ENCODE measurements around the gene C3orf70. TPM values are rescaled to one million over a fixed set of nuclear protein-coding genes. Genes with fewer than 3 reads are reported as not detected.

The C3orf70 gene
- total RNA-seq, 1 donor from 2014 or later, result 5.6 TPM

DNA sequence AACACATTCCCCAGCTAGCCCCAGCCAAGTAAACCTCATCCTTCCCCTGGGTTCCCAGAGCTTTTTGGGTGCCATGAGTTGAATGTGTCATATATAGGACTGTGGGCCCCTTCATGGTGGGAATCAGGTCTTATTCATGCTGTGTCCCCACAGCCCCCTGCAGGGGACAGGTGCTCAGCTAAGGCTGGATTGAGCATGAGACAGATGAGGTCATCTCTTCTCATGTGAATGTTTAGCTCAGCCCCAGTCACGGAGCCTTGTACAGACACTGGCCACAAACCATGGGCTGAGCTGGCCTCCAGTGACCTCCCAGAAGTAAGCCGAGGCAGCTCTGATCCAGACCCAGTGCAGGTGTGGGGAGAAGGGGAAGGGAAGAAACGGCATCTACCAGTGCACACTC is 70.7 kb downstream of the C3orf70 start:
- Histone ChIP-seq H3K36me3 (no peaks in the 10 kb centered on the region), H3K4me1 (no peaks in the 10 kb centered on the region), H3K9me3 (no peaks in the 10 kb centered on the region), H3K4me3 (no peak overlapping the region), H3K27ac (no peak overlapping the region), H3K27me3 (no peaks in the 10 kb centered on the region)
- TF ChIP-seq, protein P1, sequence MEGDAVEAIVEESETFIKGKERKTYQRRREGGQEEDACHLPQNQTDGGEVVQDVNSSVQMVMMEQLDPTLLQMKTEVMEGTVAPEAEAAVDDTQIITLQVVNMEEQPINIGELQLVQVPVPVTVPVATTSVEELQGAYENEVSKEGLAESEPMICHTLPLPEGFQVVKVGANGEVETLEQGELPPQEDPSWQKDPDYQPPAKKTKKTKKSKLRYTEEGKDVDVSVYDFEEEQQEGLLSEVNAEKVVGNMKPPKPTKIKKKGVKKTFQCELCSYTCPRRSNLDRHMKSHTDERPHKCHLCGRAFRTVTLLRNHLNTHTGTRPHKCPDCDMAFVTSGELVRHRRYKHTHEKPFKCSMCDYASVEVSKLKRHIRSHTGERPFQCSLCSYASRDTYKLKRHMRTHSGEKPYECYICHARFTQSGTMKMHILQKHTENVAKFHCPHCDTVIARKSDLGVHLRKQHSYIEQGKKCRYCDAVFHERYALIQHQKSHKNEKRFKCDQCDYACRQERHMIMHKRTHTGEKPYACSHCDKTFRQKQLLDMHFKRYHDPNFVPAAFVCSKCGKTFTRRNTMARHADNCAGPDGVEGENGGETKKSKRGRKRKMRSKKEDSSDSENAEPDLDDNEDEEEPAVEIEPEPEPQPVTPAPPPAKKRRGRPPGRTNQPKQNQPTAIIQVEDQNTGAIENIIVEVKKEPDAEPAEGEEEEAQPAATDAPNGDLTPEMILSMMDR (IDR thresholded peaks at IDR 0.05), result no peak
- no peak for TF ChIP-seq POLR2A (IDR thresholded peaks at IDR 0.05)
- no peak for DNase-seq (ENCODE audit: extremely low spot score in 2 of 2)
- intact Hi-C loops (cut with DNase I), result no loop called here

DNA sequence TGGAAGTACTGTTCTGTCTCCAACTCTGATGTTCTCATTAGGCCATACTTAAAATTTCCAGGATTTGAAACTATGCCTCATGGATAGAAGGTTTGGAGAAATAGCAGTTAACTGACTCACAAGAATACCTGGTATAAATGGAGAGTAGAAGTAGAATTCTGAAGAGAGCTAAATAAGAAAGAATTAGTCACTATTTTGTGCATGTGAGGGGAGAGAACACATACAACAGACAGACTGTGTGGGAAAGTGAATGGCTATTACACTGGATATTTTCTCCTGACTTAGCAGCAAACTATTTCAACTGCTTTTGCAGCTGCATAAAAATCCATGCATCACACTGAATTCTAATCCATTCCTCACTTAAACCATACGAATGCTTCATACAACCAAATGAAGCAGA is 71.3 kb downstream of the C3orf70 start:
- Histone ChIP-seq H3K27me3 (no peaks in the 10 kb centered on the region), H3K9me3 (no peaks in the 10 kb centered on the region), H3K4me1 (no peaks in the 10 kb centered on the region), H3K27ac (no peak overlapping the region), H3K36me3 (no peaks in the 10 kb centered on the region), H3K4me3 (no peak overlapping the region)
- no peak for DNase-seq (ENCODE audit: extremely low spot score in 2 of 2)
- intact Hi-C loops (cut with DNase I), result no loop called here
- TF ChIP-seq, protein P1 (IDR thresholded peaks at IDR 0.05), result no peak
- TF ChIP-seq POLR2AphosphoS5 (IDR thresholded peaks at IDR 0.05; ENCODE audit: insufficient read depth in 1 of 2, low read depth in 1 of 2), result no peak
- no peak for TF ChIP-seq POLR2A (IDR thresholded peaks at IDR 0.05)

DNA sequence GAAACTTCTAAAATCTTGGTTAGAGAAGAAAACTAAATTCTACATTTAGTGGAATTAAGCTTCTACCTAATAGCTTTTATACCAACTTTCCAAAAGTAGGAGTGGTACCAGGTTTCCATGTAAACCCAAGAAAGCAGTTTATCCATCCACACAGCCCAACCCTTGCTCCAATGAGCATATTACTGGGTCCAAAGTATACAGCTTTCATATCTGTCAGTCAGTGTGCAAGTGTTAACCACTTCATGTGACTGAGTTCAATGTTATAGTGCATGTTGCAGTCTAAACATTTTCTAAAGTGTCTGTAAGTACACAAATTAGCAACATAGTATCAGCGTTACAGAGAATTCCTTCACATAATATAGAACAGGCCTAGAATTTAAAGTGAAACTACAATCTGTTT is 73.2 kb downstream of the C3orf70 start:
- Histone ChIP-seq H3K9me3 (no peaks in the 10 kb centered on the region), H3K36me3 (no peaks in the 10 kb centered on the region), H3K27ac (no peak overlapping the region), H3K27me3 (no peaks in the 10 kb centered on the region), H3K4me1 (no peaks in the 10 kb centered on the region), H3K4me3 (no peak overlapping the region)
- DNase-seq (ENCODE audit: extremely low spot score in 2 of 2), result no peak
- intact Hi-C loops (cut with DNase I), result no loop called here
- TF ChIP-seq, protein P1 (IDR thresholded peaks at IDR 0.05), result no peak
- TF ChIP-seq POLR2AphosphoS5 (IDR thresholded peaks at IDR 0.05; ENCODE audit: insufficient read depth in 1 of 2, low read depth in 1 of 2) (no peak), POLR2A (IDR thresholded peaks at IDR 0.05) (no peak)

DNA sequence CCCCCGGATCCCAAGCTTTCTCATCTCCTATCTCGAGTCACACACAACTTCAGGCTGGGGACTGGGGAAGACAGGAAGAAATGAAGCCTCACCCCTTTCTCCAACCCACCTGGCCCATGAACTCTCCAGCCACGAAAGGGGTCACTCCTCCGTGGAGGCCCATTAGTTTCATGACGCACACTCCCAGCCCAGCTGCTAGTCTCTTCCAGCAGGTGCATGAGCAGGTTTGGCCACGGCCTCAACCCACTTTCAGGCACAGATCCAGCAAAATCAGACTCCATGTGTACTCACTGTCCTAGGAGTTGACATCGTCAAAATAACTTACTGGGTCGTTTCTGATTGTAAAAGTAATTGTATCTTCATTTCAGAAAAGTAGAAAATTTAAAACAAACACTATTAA is 76.6 kb downstream of the C3orf70 start:
- intact Hi-C loops (cut with DNase I), result no loop called here
- no peaks in the 10 kb centered on the region for H3K27me3 ChIP-seq
- DNase-seq (ENCODE audit: extremely low spot score in 2 of 2), result no peak
- H3K9me3 ChIP-seq, result no peaks in the 10 kb centered on the region
- H3K4me1 ChIP-seq, result no peaks in the 10 kb centered on the region
- TF ChIP-seq, protein P1 (IDR thresholded peaks at IDR 0.05), result no peak
- TF ChIP-seq POLR2AphosphoS5 (IDR thresholded peaks at IDR 0.05; ENCODE audit: insufficient read depth in 1 of 2, low read depth in 1 of 2) (no peak), POLR2A (IDR thresholded peaks at IDR 0.05) (no peak)
- no peaks in the 10 kb centered on the region for H3K36me3 ChIP-seq
- no peak overlapping the region for H3K27ac ChIP-seq
- H3K4me3 ChIP-seq, result no peak overlapping the region

DNA sequence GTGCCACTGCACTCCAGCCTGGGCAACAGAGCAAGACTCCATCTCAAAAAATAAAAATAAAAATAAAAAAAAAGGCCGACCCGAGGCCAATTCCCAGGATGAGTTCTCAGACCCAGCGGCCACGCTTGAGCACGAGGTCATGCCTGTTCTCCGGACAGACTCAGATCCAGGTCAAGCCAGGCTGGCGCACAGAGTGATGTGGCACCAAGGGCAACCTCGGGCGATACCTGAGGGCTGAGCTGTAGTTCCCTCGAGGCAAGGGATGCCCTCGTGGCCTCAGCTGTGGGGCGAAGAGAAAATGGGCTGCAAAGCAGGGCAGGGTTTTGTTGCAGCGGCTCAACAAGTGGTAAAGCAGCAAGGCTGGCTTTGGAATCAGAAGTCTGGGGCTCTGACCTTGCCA is 77.3 kb downstream of the C3orf70 start:
- H3K36me3 ChIP-seq, result no peaks in the 10 kb centered on the region
- no peaks in the 10 kb centered on the region for H3K4me1 ChIP-seq
- no peak overlapping the region for H3K4me3 ChIP-seq

More for the DNA sequence above, 77.3 kb downstream of the C3orf70 start:
- H3K27me3 ChIP-seq, result no peaks in the 10 kb centered on the region
- no peak overlapping the region for H3K27ac ChIP-seq
- intact Hi-C loops (cut with DNase I), result no loop called here
- no peaks in the 10 kb centered on the region for H3K9me3 ChIP-seq
- no peak for DNase-seq (ENCODE audit: extremely low spot score in 2 of 2)
- TF ChIP-seq, protein P1 (IDR thresholded peaks at IDR 0.05), result no peak
- TF ChIP-seq POLR2A (IDR thresholded peaks at IDR 0.05), result no peak
- no peak for TF ChIP-seq POLR2AphosphoS5 (IDR thresholded peaks at IDR 0.05; ENCODE audit: insufficient read depth in 1 of 2, low read depth in 1 of 2)

Data from vagina (tissue), 2 donors.